SW 1271 (cell line): ENCODE results near the gene GRK5.
"Not testable (repeated sequence)": the region's sequence is repeated elsewhere in the genome, so short reads cannot be mapped to it uniquely, and the experiment has no call there.

Source experiments
- DNase-seq, 2 experiments: peaks; one replicate each; lab custom pipeline; 2025; lab: John Stamatoyannopoulos, UW

GRK5 gene

GRCh38 chr10:119250641-119251314 is 43.4 kb downstream of the GRK5 start:
- DNase-seq = peak in 1 of 2 experiments; percentile 35

- no peak for DNase-seq
Observed at GRCh38 chr10:119251315-119251708, 43.9 kb downstream of the GRK5 start.

GRCh38 chr10:119252051-119252465 is 44.7 kb downstream of the GRK5 start:
- no peak for DNase-seq

GRCh38 chr10:119252470-119253151 is 45.2 kb downstream of the GRK5 start:
- DNase-seq = no peak

- DNase-seq = peak; percentile 21 to 70
Observed at GRCh38 chr10:119253433-119254174, 46.2 kb downstream of the GRK5 start.

- DNase-seq = no peak
Observed at GRCh38 chr10:119254335-119254734, 47.0 kb downstream of the GRK5 start.

GRCh38 chr10:119256030-119256429 is 48.7 kb downstream of the GRK5 start:
- no peak for DNase-seq

GRCh38 chr10:119256897-119257296 is 49.5 kb downstream of the GRK5 start:
- no peak for DNase-seq

GRCh38 chr10:119257899-119258419 is 50.6 kb downstream of the GRK5 start:
- DNase-seq = no peak

GRCh38 chr10:119259345-119259744 is 52.0 kb downstream of the GRK5 start:
- DNase-seq = no peak

- DNase-seq = not testable (repeated sequence)
Observed at GRCh38 chr10:119261016-119261415, 53.6 kb downstream of the GRK5 start.

GRCh38 chr10:119263951-119264617 is 56.7 kb downstream of the GRK5 start:
- no peak for DNase-seq

- no peak for DNase-seq
Observed at GRCh38 chr10:119265691-119266090, 58.3 kb downstream of the GRK5 start.

GRCh38 chr10:119267384-119267783 is 60.0 kb downstream of the GRK5 start:
- DNase-seq = no peak

- DNase-seq = no peak
Observed at GRCh38 chr10:119268428-119268827, 61.1 kb downstream of the GRK5 start.

- peak in 1 of 2 experiments; percentile 5 for DNase-seq
Observed at GRCh38 chr10:119268871-119269506, 61.6 kb downstream of the GRK5 start.

GRCh38 chr10:119269737-119270136 is 62.4 kb downstream of the GRK5 start:
- no peak for DNase-seq

- no peak for DNase-seq
Observed at GRCh38 chr10:119270762-119271366, 63.5 kb downstream of the GRK5 start.

GRCh38 chr10:119272338-119272734 is 65.0 kb downstream of the GRK5 start:
- DNase-seq = not testable (repeated sequence)

GRCh38 chr10:119272736-119273135 is 65.4 kb downstream of the GRK5 start:
- DNase-seq = no peak

- DNase-seq = no peak
Observed at GRCh38 chr10:119273413-119273812, 66.0 kb downstream of the GRK5 start.
